HG02588 (cell line): ENCODE results near the gene SPAST.
"Not testable (repeated sequence)": the region's sequence is repeated elsewhere in the genome, so short reads cannot be mapped to it uniquely, and the experiment has no call there.

Source experiments
- ATAC-seq: cut with Tn5 transposase; IDR thresholded peaks from one replicate; pipeline ENCODE4 v1.9.1; 2021; ENCODE audit warnings: mild to moderate bottlenecking, moderate library complexity; ENCODE audit not compliant: unreplicated experiment

Gene SPAST, protein sequence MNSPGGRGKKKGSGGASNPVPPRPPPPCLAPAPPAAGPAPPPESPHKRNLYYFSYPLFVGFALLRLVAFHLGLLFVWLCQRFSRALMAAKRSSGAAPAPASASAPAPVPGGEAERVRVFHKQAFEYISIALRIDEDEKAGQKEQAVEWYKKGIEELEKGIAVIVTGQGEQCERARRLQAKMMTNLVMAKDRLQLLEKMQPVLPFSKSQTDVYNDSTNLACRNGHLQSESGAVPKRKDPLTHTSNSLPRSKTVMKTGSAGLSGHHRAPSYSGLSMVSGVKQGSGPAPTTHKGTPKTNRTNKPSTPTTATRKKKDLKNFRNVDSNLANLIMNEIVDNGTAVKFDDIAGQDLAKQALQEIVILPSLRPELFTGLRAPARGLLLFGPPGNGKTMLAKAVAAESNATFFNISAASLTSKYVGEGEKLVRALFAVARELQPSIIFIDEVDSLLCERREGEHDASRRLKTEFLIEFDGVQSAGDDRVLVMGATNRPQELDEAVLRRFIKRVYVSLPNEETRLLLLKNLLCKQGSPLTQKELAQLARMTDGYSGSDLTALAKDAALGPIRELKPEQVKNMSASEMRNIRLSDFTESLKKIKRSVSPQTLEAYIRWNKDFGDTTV

DNA sequence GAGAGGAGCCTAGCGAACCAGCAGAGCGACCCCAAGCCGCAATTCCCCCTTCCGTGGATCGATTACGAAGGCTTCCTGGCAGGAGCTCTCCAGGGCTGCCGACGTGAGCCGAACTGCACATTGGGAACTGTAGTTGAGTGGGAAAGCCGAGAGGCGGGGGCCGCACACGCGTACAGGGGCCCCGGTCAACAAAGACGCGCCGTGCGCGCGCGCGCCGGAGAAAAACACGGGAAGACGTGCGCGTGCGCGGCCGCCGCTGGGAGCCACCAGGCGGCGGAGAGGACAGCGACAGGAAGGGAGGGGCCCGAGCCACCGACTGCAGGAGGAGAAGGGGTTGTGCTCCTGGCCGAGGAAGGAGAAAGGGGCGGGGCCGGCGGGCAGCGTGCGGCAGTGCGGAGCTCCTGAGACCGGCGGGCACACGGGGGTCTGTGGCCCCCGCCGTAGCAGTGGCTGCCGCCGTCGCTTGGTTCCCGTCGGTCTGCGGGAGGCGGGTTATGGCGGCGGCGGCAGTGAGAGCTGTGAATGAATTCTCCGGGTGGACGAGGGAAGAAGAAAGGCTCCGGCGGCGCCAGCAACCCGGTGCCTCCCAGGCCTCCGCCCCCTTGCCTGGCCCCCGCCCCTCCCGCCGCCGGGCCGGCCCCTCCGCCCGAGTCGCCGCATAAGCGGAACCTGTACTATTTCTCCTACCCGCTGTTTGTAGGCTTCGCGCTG is at the start of gene SPAST:
Gene SPAST (plus strand): TSS at position 247 of the 711 bp plus-strand sequence. CDS start 276 bp downstream, at position 523.
- peak; percentile 96 for ATAC-seq

- ATAC-seq = not testable (repeated sequence)
These were observed 44.4 kb upstream of the SPAST start for GRCh38 chr2:32018789-32019482.

- ATAC-seq = not testable (repeated sequence)
These were observed 29.0 kb upstream of the SPAST start for GRCh38 chr2:32034198-32034887.

DNA sequence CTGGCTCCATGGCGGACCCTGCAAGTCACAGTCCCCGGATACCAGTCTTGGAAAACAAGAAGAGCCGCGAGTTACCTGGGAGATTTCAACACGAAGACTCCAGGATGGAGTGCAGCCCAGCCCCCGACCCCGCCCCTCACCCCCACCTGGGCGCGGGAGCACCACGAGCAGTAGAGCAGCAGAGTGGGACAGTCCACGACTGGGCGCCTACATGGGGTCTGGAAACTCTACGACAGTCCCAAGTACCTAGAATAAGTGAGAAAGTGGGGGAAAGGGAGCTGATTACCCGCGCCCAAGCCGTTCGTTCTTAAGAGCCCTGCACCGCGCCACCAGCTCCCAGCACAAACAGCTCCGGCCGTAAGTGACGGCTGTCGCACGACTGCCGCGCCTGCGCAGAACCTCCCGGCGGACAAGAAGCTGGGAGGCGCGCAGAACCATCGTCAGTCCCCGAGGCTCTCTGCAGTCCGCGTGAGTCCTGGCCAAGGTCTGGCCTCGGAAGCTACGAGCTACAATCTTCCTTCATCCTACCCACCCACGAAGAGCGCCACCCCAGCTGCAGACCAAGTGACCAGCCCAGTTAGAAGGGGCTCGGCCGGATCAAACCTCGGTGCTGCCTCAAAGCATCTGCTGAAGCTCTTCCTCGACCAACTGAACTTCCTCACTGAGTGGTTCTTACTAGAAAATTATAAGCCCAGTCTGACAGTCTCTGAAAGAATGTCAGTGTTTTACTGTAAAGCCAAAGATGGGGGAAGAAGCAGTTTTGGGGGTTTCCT is 23.7 kb upstream of the SPAST start, which contains the start of gene DPY30:
Gene DPY30 (minus strand): TSS at position 359 of the 773 bp plus-strand sequence. CDS start 349 bp downstream, at position 10.
- ATAC-seq = peak; percentile 91

DNA sequence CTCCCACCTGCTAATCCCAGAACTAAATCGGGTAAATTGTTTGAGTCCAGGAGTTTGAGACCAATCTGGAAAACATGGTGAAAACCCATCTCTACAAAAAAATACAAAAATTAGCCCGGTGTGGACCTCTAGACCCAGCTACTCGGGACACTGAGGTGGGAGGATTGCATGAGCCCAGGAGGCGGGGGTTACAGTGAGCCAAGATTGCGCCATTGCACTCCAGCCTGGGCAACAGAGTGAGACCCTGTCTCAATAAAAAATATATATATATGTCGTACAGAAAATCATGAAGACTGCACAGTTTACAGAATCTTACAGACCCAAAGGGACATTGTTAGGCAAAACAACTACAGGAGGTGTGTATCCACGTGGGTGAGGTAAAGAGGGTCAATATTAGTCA is 19.8 kb upstream of the SPAST start:
- ATAC-seq = no peak

- ATAC-seq = no peak
These were observed 11.4 kb upstream of the SPAST start for GRCh38 chr2:32051836-32052439.

DNA sequence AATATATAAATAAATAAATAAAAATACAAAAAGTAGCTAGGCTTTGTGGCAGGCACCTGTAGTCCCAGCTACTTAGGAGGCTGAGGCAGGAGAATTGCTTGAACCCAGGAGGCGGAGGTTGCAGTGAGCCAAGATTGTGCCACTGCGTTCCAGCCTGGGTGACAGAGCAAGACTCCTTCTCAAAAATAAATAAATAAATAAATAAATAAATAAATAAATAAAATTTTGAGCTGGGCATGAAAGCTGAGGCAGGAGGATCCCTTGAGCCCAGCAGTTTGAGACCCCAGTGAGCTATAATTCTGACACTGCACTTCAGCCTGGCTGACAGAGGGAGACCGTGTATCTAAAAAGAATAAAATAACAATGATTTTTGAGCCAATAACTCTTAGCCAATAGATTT is 8.8 kb upstream of the SPAST start:
- not testable (repeated sequence) for ATAC-seq

DNA sequence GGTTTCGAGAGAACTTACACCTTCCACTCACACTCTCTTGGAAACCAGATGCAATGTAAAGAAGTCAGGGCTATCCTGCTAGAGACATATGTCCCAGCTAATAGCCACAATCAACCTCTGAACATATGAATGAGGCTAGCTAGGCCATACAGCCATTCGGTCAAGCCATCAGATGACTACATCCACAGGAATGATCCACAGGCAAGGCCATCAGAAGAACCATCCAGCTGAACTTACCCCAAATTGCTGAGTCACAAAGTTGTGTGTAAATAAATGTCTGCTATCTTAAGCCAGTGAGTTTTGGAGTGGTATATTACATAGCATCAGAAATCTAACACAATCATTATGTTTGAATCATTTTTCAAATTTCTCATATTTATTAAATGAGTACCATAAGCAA is 5.2 kb upstream of the SPAST start:
- no peak for ATAC-seq

- no peak for ATAC-seq
These were observed 3.1 kb upstream of the SPAST start for GRCh38 chr2:32060266-32060665.

DNA sequence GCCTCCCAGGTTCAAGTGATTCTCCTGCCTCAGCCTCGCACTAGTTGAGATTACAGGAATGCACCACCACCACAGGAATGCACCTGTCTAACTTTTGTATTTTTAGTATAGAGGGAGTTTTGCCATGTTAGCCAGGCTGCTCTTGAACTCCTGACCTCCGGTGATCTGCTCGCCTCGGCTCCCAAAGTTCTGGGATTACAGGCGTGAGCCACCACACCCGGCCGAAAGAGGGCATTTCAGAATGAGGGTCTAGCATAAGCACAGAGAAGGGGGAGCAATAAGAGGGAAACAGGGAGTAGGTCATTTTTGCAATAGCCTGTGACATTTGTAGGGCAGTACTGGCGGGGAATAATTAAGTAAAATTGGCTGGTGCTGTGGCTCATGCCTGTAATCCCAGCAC is 1.9 kb upstream of the SPAST start:
- ATAC-seq = no peak

DNA sequence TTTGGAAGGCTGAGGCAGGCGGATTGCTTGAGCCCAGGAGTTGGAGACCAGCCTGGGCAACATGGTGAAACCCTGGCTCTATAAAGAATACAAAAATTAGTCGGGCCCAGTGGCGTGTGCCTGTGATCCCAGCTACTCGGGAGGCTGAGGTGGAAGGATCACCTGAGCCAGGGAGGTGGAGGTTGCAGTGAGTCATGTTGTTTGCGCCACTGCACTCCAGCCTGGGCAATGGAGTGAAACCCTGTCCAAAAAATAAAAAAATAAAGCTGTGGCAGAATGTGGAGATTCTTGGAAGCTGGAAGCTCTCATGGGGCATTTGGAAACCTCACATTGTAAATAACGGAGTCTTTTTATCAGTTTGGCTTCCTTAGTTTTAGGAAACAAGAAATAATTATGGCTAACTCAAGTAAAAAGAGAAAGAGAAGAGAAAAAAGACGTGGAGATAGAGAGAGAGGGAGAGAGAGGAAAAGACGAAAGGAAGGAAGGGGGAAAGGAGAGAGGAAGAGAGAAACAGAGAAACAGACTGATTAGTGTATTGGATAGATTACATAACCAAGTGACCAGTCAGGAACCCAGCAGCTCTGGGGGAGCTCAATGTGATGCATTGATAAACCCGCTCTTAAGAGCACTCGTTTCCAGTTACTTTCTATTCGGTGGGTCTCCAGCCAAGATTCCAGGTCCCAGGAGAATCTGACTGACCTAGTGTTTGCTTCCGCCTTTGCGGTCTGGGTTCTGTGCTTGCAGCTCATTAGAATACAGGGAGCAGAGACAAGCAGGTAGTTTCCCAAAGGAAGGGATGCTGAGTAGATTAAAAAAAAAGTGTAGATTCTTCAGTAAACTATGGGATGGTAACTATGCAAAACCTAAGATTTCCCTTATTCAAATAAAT is 1.1 kb upstream of the SPAST start:
- no peak for ATAC-seq

DNA sequence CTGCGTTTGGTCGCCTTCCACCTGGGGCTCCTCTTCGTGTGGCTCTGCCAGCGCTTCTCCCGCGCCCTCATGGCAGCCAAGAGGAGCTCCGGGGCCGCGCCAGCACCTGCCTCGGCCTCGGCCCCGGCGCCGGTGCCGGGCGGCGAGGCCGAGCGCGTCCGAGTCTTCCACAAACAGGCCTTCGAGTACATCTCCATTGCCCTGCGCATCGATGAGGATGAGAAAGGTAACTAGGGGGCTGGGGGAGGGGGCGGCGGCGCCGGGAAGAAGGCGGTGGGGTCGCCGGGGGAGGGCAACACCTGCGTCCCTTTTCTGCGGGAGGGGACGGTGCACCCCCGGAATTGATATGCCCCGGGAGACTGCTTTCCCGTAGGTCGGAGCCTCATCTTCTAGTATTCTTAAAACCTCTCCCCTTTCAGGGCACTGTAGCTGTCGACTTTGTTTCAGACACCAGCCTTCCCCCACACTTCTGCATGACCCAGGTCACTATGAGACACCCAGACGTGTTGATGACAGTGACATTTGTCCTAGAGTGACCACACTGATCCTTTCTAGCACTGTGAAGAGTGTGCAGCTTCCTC is 755 bp downstream of the SPAST start:
- peak; percentile 7 for ATAC-seq

GRCh38 chr2:32064713-32065112 is 1.4 kb downstream of the SPAST start:
- no peak for ATAC-seq

GRCh38 chr2:32067549-32067948 is 4.2 kb downstream of the SPAST start:
- ATAC-seq = no peak

DNA sequence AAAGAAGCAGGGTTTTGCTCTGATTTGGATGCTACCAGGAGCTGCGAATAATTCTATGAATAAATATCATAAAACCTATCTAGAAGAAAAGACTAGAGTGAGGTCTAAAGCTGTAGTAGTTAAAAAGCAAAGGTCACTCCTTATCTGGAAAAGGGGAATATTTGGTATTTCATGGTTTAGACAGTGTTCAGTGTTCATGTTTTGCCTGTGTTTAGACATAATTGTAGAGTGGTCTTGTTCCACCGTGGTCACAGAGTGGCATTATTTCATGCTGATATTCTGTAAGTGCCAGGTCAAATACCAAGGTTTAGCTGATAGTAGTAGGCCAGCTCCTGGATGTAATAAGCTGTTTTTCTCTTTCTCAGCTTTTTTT is 10.8 kb downstream of the SPAST start:
- no peak for ATAC-seq

DNA sequence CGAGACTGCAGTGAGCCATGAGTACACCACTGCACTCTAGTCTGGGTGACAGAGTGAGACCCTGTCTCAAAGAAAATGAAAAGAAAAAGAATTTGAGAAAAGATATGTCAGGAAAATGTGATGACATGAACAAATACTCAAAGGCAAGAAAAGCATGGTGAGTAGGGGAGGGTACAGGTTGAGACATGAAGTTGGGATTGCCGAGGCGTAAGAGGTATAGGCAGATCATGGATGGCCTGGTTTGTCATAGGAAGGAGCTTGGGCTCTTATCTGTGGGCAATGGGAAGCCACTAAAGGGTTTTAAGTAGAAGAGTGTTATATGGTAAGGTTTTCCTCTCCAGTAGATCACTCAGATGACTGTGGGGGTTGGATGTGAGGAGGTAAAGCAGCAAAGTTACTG is 32.3 kb downstream of the SPAST start:
- ATAC-seq = no peak

DNA sequence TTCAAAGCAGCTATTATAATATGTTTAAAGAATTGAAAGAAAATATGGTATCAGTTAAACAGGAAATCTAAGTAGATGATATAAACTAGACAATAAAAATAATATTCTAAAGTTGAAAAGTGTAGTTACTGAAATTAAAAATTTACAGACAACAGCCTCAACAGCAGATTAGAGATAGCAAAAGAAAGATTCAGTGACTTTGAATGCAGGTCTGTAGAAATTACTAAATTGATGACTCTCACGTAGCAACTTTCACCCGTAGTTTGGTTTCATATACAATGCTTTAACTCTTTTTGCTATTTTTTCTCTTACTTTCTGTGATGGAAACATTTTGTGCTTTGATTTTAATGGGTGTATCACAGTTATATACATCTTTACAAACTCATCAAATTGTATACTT is 44.8 kb downstream of the SPAST start:
- ATAC-seq = no peak

DNA sequence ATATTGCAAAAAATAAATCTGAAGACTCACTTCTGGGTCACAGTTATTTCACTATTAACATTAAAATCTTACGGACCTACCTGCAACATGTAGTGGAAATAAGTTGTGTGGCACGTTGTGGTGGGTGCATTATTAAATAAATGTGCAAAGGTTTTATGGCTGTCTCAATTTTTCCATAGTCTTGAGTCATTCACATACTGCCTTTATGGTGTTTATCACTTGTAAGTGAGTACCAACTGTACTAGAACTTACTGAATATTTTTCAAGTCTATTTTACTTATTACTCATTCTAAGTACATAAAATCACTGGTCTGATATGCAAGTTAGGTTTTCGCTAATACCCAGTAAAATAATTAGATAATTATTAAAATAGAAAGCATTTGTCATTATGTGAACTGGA is 54.7 kb downstream of the SPAST start:
- no peak for ATAC-seq
